Measurements from ENCODE around the gene ZDHHC11B. TPM values are rescaled to one million over a fixed set of nuclear protein-coding genes. Genes with fewer than 3 reads are reported as not detected.
"Not testable (repeated sequence)": the region's sequence is repeated elsewhere in the genome, so short reads cannot be mapped to it uniquely, and the experiment has no call there.

Gene ZDHHC11B
- total and polyA plus RNA-seq, 2 donors (not counting 1 experiment from before 2014, with no cell fraction given) = 0.52 TPM; not detected in 1

DNA sequence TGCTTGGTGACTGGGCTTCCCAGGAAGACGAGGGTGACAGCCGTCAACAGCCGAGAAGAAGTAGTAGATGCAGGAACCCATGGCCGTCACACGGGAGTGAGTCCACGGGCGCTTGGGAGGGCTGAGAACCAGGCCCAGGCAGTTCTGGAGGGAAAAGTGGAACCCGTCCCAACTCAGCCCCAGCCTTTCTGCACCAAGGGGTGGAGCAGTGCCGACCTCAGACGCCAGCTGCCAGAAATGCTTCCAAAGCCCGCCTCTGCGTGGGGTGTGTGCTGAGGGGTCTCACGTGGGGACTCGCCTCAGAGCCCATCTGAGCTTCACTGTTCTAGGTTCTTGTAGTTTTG is 12.0 kb downstream of the ZDHHC11B start:
- H4K20me1 ChIP-seq (ENCODE audit: control insufficient read depth, insufficient read depth, low read length, poor library complexity, severe bottlenecking); H3K4me3 ChIP-seq (ENCODE audit: control extremely low read depth in 1 of 5, extremely low read depth in 1 of 5, insufficient read depth in 1 of 5, low read depth in 2 of 5, low read length in 4 of 5); POLR2A ChIA-PET; H3K4me1 ChIP-seq (ENCODE audit: control insufficient read depth in 2 of 2, insufficient read depth in 2 of 2, low read length in 2 of 2); H3K4me2 ChIP-seq (replicated peaks; ENCODE audit: low read depth, low read length, poor library complexity, severe bottlenecking); H3K4me1 Mint-ChIP-seq; H3K9me3 Mint-ChIP-seq (ENCODE audit: insufficient read depth); H3K36me3 ChIP-seq (replicated peaks in 1 of 2; ENCODE audit: control extremely low read depth in 1 of 2, control insufficient read depth in 1 of 2, extremely low read depth in 1 of 2, insufficient read depth in 2 of 2, low read length in 1 of 2); H3K9me3 ChIP-seq (ENCODE audit: control extremely low read depth in 1 of 3, control insufficient read depth in 2 of 3, insufficient read depth in 1 of 3, low read length in 2 of 3); H3K9ac ChIP-seq (ENCODE audit: low read length); DNase-seq; H3K27ac ChIP-seq (ENCODE audit: low read length in 2 of 2); H3K27me3 Mint-ChIP-seq; H3K27me3 ChIP-seq (replicated peaks in 1 of 4; ENCODE audit: control extremely low read depth in 1 of 4, control insufficient read depth in 3 of 4, insufficient read depth in 4 of 4, low read length in 3 of 4); H3K27ac Mint-ChIP-seq; H3K79me2 ChIP-seq (ENCODE audit: control insufficient read depth, insufficient read depth, low read length); intact Hi-C loops (cut with micrococcal nuclease); CTCF ChIA-PET; ATAC-seq (ENCODE audit: low read depth); H2AFZ ChIP-seq (ENCODE audit: insufficient read depth, low read depth, low read length, poor library complexity, severe bottlenecking); H3K4me3 Mint-ChIP-seq: not testable (repeated sequence)
- no CpG with 5 or more reads among the region's 14 CpGs for WGBS (ENCODE audit: insufficient coverage)

DNA sequence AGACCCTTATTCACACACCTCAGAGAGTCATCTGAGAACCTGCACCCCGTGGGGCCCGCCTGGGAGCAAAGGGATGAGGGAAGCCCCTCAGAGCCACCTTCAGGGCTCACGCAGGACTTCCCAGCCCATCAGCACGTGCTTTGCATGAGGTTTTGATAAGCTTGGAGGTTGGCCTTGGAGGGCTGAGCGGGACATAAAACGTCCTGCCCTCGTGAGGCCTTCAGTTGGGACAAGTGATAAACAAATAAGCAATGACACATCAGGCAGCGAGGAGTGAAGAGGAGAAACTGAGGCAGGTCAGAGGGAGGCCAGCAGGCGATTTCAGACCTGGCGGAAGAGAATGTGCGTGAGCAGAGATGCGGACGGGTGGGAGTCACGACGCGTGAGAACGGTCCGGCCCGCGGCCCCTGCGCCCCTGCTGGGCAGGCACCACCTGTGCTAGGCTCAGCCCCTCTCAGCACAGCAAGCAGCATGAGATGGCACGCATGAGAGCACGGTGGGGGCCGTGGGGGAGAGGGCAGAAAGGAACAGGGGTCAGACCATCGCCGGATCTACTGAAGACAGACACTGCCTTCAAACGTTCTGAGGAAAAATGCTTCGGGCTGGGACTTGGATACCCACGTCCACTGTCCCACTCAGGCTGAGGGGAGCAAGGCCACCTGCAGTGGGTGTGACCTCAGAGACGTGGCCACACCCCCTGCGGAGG is 12.5 kb downstream of the ZDHHC11B start:
- H3K27me3 Mint-ChIP-seq; H3K4me3 Mint-ChIP-seq; intact Hi-C loops (cut with micrococcal nuclease); POLR2A ChIA-PET; DNase-seq; H3K4me1 ChIP-seq (ENCODE audit: control insufficient read depth in 2 of 2, insufficient read depth in 2 of 2, low read length in 2 of 2); H3K79me2 ChIP-seq (ENCODE audit: control insufficient read depth, insufficient read depth, low read length); H4K20me1 ChIP-seq (ENCODE audit: control insufficient read depth, insufficient read depth, low read length, poor library complexity, severe bottlenecking); H2AFZ ChIP-seq (ENCODE audit: insufficient read depth, low read depth, low read length, poor library complexity, severe bottlenecking); ATAC-seq (ENCODE audit: low read depth); H3K27ac ChIP-seq (ENCODE audit: low read length in 2 of 2); H3K27ac Mint-ChIP-seq; H3K4me2 ChIP-seq (replicated peaks; ENCODE audit: low read depth, low read length, poor library complexity, severe bottlenecking); H3K4me3 ChIP-seq (ENCODE audit: control extremely low read depth in 1 of 5, extremely low read depth in 1 of 5, insufficient read depth in 1 of 5, low read depth in 2 of 5, low read length in 4 of 5); H3K9me3 ChIP-seq (ENCODE audit: control extremely low read depth in 1 of 3, control insufficient read depth in 2 of 3, insufficient read depth in 1 of 3, low read length in 2 of 3); H3K27me3 ChIP-seq (replicated peaks in 1 of 4; ENCODE audit: control extremely low read depth in 1 of 4, control insufficient read depth in 3 of 4, insufficient read depth in 4 of 4, low read length in 3 of 4); H3K9ac ChIP-seq (ENCODE audit: low read length); CTCF ChIA-PET; H3K9me3 Mint-ChIP-seq (ENCODE audit: insufficient read depth); H3K36me3 ChIP-seq (replicated peaks in 1 of 2; ENCODE audit: control extremely low read depth in 1 of 2, control insufficient read depth in 1 of 2, extremely low read depth in 1 of 2, insufficient read depth in 2 of 2, low read length in 1 of 2); H3K4me1 Mint-ChIP-seq: not testable (repeated sequence)
- no CpG with 5 or more reads among the region's 31 CpGs for WGBS (ENCODE audit: insufficient coverage)

DNA sequence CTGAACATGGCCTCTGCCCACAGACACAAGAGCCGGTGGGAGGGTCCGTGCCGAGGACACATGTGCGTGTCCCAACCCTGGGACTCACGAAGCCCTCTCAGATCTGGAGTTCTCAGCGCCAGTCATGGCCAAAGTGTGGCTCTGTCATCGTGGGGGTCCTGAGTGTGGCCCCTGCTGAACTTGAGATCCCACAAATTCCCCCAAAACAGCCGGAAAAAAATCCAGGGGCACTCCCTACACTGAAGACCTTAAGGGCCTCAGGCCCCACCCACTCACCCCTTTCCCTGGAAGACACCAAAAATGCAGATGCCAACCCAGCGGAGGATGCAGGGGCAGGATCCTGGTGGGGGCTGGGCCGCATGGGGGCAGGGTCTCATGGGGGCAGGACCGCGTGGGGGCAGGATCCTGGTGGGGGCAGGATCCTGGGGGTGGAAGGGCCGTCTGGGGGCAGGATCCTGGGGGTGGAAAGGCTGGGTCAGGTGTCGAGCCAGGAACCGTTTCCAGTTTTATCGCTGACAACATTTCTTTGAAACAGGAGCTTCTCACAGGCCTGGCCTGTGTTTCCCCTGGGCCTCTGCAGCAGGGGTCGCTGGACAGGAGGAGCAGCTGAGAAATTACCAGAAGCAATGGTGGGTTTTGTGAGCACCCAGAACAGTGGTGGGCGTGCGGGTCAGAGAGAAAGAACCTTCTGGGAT is 13.3 kb downstream of the ZDHHC11B start:
- H3K4me3 ChIP-seq (ENCODE audit: control extremely low read depth in 1 of 5, extremely low read depth in 1 of 5, insufficient read depth in 1 of 5, low read depth in 2 of 5, low read length in 4 of 5); H3K9me3 Mint-ChIP-seq (ENCODE audit: insufficient read depth); DNase-seq; H3K4me3 Mint-ChIP-seq; H2AFZ ChIP-seq (ENCODE audit: insufficient read depth, low read depth, low read length, poor library complexity, severe bottlenecking); H4K20me1 ChIP-seq (ENCODE audit: control insufficient read depth, insufficient read depth, low read length, poor library complexity, severe bottlenecking); H3K36me3 ChIP-seq (replicated peaks in 1 of 2; ENCODE audit: control extremely low read depth in 1 of 2, control insufficient read depth in 1 of 2, extremely low read depth in 1 of 2, insufficient read depth in 2 of 2, low read length in 1 of 2); H3K4me2 ChIP-seq (replicated peaks; ENCODE audit: low read depth, low read length, poor library complexity, severe bottlenecking); H3K4me1 Mint-ChIP-seq; H3K27ac Mint-ChIP-seq; H3K79me2 ChIP-seq (ENCODE audit: control insufficient read depth, insufficient read depth, low read length); intact Hi-C loops (cut with micrococcal nuclease); H3K4me1 ChIP-seq (ENCODE audit: control insufficient read depth in 2 of 2, insufficient read depth in 2 of 2, low read length in 2 of 2); H3K9ac ChIP-seq (ENCODE audit: low read length); POLR2A ChIA-PET; H3K27me3 ChIP-seq (replicated peaks in 1 of 4; ENCODE audit: control extremely low read depth in 1 of 4, control insufficient read depth in 3 of 4, insufficient read depth in 4 of 4, low read length in 3 of 4); H3K27me3 Mint-ChIP-seq; CTCF ChIA-PET; H3K9me3 ChIP-seq (ENCODE audit: control extremely low read depth in 1 of 3, control insufficient read depth in 2 of 3, insufficient read depth in 1 of 3, low read length in 2 of 3); ATAC-seq (ENCODE audit: low read depth); H3K27ac ChIP-seq (ENCODE audit: low read length in 2 of 2): not testable (repeated sequence)
- WGBS (ENCODE audit: insufficient coverage) = 89% methylated on average over 9 of the region's 19 CpGs

DNA sequence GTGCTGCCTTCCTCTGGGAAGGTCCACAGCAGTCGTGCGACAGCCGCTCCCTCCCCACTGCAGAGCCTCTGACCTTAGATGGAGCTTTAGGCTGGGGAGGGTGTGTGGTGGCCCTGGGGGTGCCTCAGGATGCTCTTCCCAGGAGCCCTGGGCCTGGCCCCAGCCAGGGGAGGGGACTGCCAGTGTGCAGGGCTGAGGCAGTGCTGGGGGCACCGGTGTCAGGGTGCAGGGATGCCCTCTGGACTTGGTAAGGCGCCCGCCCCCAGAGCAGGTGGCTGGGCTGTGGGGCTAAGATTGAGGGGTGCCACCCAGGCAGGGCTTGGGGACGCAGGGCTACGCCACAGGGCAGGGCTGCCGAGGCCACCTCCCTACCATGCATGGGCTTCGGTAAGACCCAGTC is 13.9 kb downstream of the ZDHHC11B start:
- H3K79me2 ChIP-seq (ENCODE audit: control insufficient read depth, insufficient read depth, low read length); H3K27ac Mint-ChIP-seq; intact Hi-C loops (cut with micrococcal nuclease); H3K9me3 ChIP-seq (ENCODE audit: control extremely low read depth in 1 of 3, control insufficient read depth in 2 of 3, insufficient read depth in 1 of 3, low read length in 2 of 3); ATAC-seq (ENCODE audit: low read depth); H3K27ac ChIP-seq (ENCODE audit: low read length in 2 of 2); H3K27me3 ChIP-seq (replicated peaks in 1 of 4; ENCODE audit: control extremely low read depth in 1 of 4, control insufficient read depth in 3 of 4, insufficient read depth in 4 of 4, low read length in 3 of 4); H4K20me1 ChIP-seq (ENCODE audit: control insufficient read depth, insufficient read depth, low read length, poor library complexity, severe bottlenecking); H3K9ac ChIP-seq (ENCODE audit: low read length); POLR2A ChIA-PET; H2AFZ ChIP-seq (ENCODE audit: insufficient read depth, low read depth, low read length, poor library complexity, severe bottlenecking); H3K4me3 Mint-ChIP-seq; CTCF ChIA-PET; H3K4me1 ChIP-seq (ENCODE audit: control insufficient read depth in 2 of 2, insufficient read depth in 2 of 2, low read length in 2 of 2); H3K4me3 ChIP-seq (ENCODE audit: control extremely low read depth in 1 of 5, extremely low read depth in 1 of 5, insufficient read depth in 1 of 5, low read depth in 2 of 5, low read length in 4 of 5); H3K4me1 Mint-ChIP-seq; DNase-seq; H3K27me3 Mint-ChIP-seq; H3K9me3 Mint-ChIP-seq (ENCODE audit: insufficient read depth); H3K4me2 ChIP-seq (replicated peaks; ENCODE audit: low read depth, low read length, poor library complexity, severe bottlenecking); H3K36me3 ChIP-seq (replicated peaks in 1 of 2; ENCODE audit: control extremely low read depth in 1 of 2, control insufficient read depth in 1 of 2, extremely low read depth in 1 of 2, insufficient read depth in 2 of 2, low read length in 1 of 2): not testable (repeated sequence)
- 96% methylated on average over 3 of the region's 10 CpGs for WGBS (ENCODE audit: insufficient coverage)
